HepG2 (cell line): ENCODE data around the gene CREG2. TPM values are rescaled to one million over a fixed set of nuclear protein-coding genes. Genes with fewer than 3 reads are reported as not detected.

Experiments
- ASH2L ChIP-seq: fragments of 300-600, 200-600 bp; sonication (generic); IDR thresholded peaks from 2 replicates; pipeline ENCODE4 v1.7.0; 2017; ENCODE audit warnings: low read depth, mild to moderate bottlenecking, moderate library complexity, mixed read lengths, low read length; ENCODE audit not compliant: insufficient read length
- ATM ChIP-seq: fragments of 450-650 bp; IDR thresholded peaks from 2 replicates; pipeline ENCODE4 v1.7.1; 2017; ENCODE audit warnings: mild to moderate bottlenecking, borderline replicate concordance
- CBX5 ChIP-seq: sonication (generic); formaldehyde crosslinking; IDR thresholded peaks from 2 replicates; pipeline ENCODE4 v1.4.0; 2020; ENCODE audit warnings: missing genetic modification reagents, borderline replicate concordance
- CEBPB ChIP-seq: IDR thresholded peaks from 2 replicates; pipeline ENCODE4 v1.6.1; 2011; ENCODE audit warnings: low read depth, low read length, improper control_type of control experiment, borderline replicate concordance
- DPF2 ChIP-seq: sonication (generic); formaldehyde crosslinking; IDR thresholded peaks from 2 replicates; pipeline ENCODE4 v1.4.0; 2020; ENCODE audit warnings: mild to moderate bottlenecking, low read depth, missing genetic modification reagents, borderline replicate concordance
- ESRRA ChIP-seq: sonication (generic); formaldehyde crosslinking; IDR thresholded peaks from 2 replicates; pipeline ENCODE4 v1.5.1; 2020; ENCODE audit warnings: mild to moderate bottlenecking, low read depth, missing genetic modification reagents
- FOXK1 ChIP-seq: sonication (generic); formaldehyde crosslinking; IDR thresholded peaks from 2 replicates; pipeline ENCODE4 v1.4.0; 2020; ENCODE audit warnings: low read depth, missing genetic modification reagents, borderline replicate concordance
- HNRNPLL ChIP-seq: fragments of 200-400 bp; formaldehyde crosslinking; IDR thresholded peaks from 2 replicates; pipeline ENCODE4 v1.6.1; 2017; ENCODE audit warnings: mild to moderate bottlenecking, low read depth, low read length; ENCODE audit not compliant: poor library complexity, severe bottlenecking
- KDM3A ChIP-seq: IDR thresholded peaks from 2 replicates; pipeline ENCODE4 v1.6.1; 2018; ENCODE audit warnings: low read depth, missing compliant biosample characterization
- MBNL3 ChIP-seq: fragments of 250-450 bp; sonication (Bioruptor Pico); conservative IDR thresholded peaks from 2 replicates; pipeline ENCODE4 v1.8.0; 2022; ENCODE audit warnings: mild to moderate bottlenecking, inconsistent platforms
- MLLT10 ChIP-seq: sonication (generic); formaldehyde crosslinking; IDR thresholded peaks from 2 replicates; pipeline ENCODE4 v1.4.0; 2020; ENCODE audit warnings: missing genetic modification reagents
- ONECUT2 ChIP-seq: sonication (generic); formaldehyde crosslinking; IDR thresholded peaks from 2 replicates; pipeline ENCODE4 v1.4.0; 2020; ENCODE audit warnings: missing genetic modification reagents
- RCOR2 ChIP-seq: IDR thresholded peaks from 2 replicates; pipeline ENCODE4 v1.6.1; 2016; ENCODE audit warnings: missing biosample characterization, missing genetic modification reagents
- STAT5B ChIP-seq: sonication (generic); formaldehyde crosslinking; IDR thresholded peaks from 2 replicates; pipeline ENCODE4 v1.4.0; 2020; ENCODE audit warnings: missing genetic modification reagents
- TAF1 ChIP-seq: sonication (generic); formaldehyde crosslinking; IDR thresholded peaks from 2 replicates; pipeline ENCODE4 v1.4.0; 2020; ENCODE audit warnings: missing genetic modification reagents
- TBX2 ChIP-seq: sonication (generic); formaldehyde crosslinking; IDR thresholded peaks from 2 replicates; pipeline ENCODE4 v1.5.0; 2020; ENCODE audit warnings: missing genetic modification reagents, mild to moderate bottlenecking, borderline replicate concordance
- TIGD3 ChIP-seq: sonication (generic); formaldehyde crosslinking; IDR thresholded peaks from 2 replicates; pipeline ENCODE4 v1.5.1; 2020; ENCODE audit warnings: mild to moderate bottlenecking, missing genetic modification reagents, borderline replicate concordance
- TOPORS ChIP-seq: sonication (generic); formaldehyde crosslinking; IDR thresholded peaks from 2 replicates; pipeline ENCODE4 v1.8.0; 2023; ENCODE audit warnings: mild to moderate bottlenecking, missing genetic modification reagents
- ZFAT ChIP-seq: sonication (generic); formaldehyde crosslinking; conservative IDR thresholded peaks from 2 replicates; pipeline ENCODE4 v1.8.1; 2023; ENCODE audit warnings: missing genetic modification reagents, inconsistent platforms
- ZIK1 ChIP-seq: sonication (generic); formaldehyde crosslinking; IDR thresholded peaks from 2 replicates; pipeline ENCODE4 v1.5.0; 2020; ENCODE audit warnings: mild to moderate bottlenecking, low read depth, missing genetic modification reagents, borderline replicate concordance
- ZMAT5 ChIP-seq: sonication (generic); formaldehyde crosslinking; IDR thresholded peaks from 2 replicates; pipeline ENCODE4 v1.5.0; 2020; ENCODE audit warnings: mild to moderate bottlenecking, low read depth, missing genetic modification reagents, borderline replicate concordance
- ZNF12 ChIP-seq: sonication (generic); formaldehyde crosslinking; IDR thresholded peaks from 2 replicates; pipeline ENCODE4 v1.5.0; 2020; ENCODE audit warnings: missing genetic modification reagents
- ZNF235 ChIP-seq: sonication (generic); formaldehyde crosslinking; IDR thresholded peaks from 2 replicates; pipeline ENCODE4 v1.8.1; 2023; ENCODE audit warnings: mild to moderate bottlenecking, missing genetic modification reagents, borderline replicate concordance
- ZNF292 ChIP-seq: sonication (generic); formaldehyde crosslinking; IDR thresholded peaks from 2 replicates; pipeline ENCODE4 v1.8.1; 2022; ENCODE audit warnings: mild to moderate bottlenecking, low read depth, missing genetic modification reagents, borderline replicate concordance
- ZNF383 ChIP-seq: sonication (generic); formaldehyde crosslinking; IDR thresholded peaks from 2 replicates; pipeline ENCODE4 v1.4.0; 2020; ENCODE audit warnings: missing genetic modification reagents, mild to moderate bottlenecking, borderline replicate concordance
- ZNF710 ChIP-seq: sonication (generic); formaldehyde crosslinking; IDR thresholded peaks from 2 replicates; pipeline ENCODE4 v1.5.0; 2020; ENCODE audit warnings: mild to moderate bottlenecking, missing genetic modification reagents, borderline replicate concordance
- ZNF850 ChIP-seq: sonication (generic); formaldehyde crosslinking; conservative IDR thresholded peaks from 2 replicates; pipeline ENCODE4 v1.9.0; 2021; ENCODE audit warnings: mild to moderate bottlenecking, missing genetic modification reagents
- ZSCAN30 ChIP-seq: sonication (generic); formaldehyde crosslinking; IDR thresholded peaks from 2 replicates; pipeline ENCODE4 v1.5.0; 2020; ENCODE audit warnings: mild to moderate bottlenecking, missing genetic modification reagents
- polyA plus RNA-seq, 8 experiments: library from polyadenylated mRNA; depleted of rRNA in 3 of 8; stranded (reverse) in 7 of 8; unstranded in 1 of 8; fragments of >200 nt; fragmentation: Illumina TruSeq in 4 of 8; extraction: Trizol in 4 of 8; gene quantifications; 2 replicates each; pipeline versions ENCODE4 v1.2.1 to v1.2.3, GENCODE V29; 2011 to 2016; ENCODE audit warnings: low read depth in 4 of 8, missing spikeins in 1 of 8, mixed read lengths in 1 of 8; ENCODE audit not compliant: insufficient read depth in 1 of 8
- total RNA-seq, 5 experiments: library from RNA; depleted of rRNA; stranded (reverse); fragments of >200 nt; fragmentation: Illumina TruSeq; extraction: Trizol; gene quantifications; 2 replicates each; pipeline ENCODE4 v1.2.3, GENCODE V29; 2016; ENCODE audit warnings: low read depth in 1 of 5

Gene CREG2
- total and polyA plus RNA-seq, 2 of the 13 experiments (the other 11 are each of a cell fraction or from before 2014, with no cell fraction given), result 0.18 to 0.26 TPM

- TF ChIP-seq ZNF383 (CRISPR knock-in tag), result 0 out of 2 replicates have a peak, but pooled peaks have one; percentile 50
- TF ChIP-seq TIGD3, result no peak
- no peak for TF ChIP-seq ZFAT (CRISPR knock-in tag)
- TF ChIP-seq ZNF12 (CRISPR knock-in tag), result no peak; the same call in 1 of the 2 replicates
- TF ChIP-seq MBNL3 (CRISPR knock-in tag), result no peak
- no peak for TF ChIP-seq HNRNPLL
- peak; percentile 100 for TF ChIP-seq ZNF292 (CRISPR knock-in tag)
- peak; percentile 81 for TF ChIP-seq ASH2L
- no peak for TF ChIP-seq MLLT10 (CRISPR knock-in tag)
- no peak for TF ChIP-seq ZNF850
- no peak for TF ChIP-seq ZSCAN30
- no peak; the same call in 1 of the 2 replicates for TF ChIP-seq ZNF710
- peak; percentile 73 for TF ChIP-seq CBX5 (CRISPR knock-in tag)
- TF ChIP-seq FOXK1, result no peak
- TF ChIP-seq TOPORS (CRISPR knock-in tag), result 0 out of 2 replicates have a peak, but pooled peaks have one; percentile 48
- peak; percentile 40; the same call in 1 of the 2 replicates for TF ChIP-seq KDM3A (CRISPR knock-in tag)
- no peak for TF ChIP-seq CEBPB
- TF ChIP-seq ESRRA, result no peak
- no peak for TF ChIP-seq ONECUT2 (CRISPR knock-in tag)
- peak; percentile 73 for TF ChIP-seq TBX2 (CRISPR knock-in tag)
- no peak for TF ChIP-seq ATM
- peak; percentile 45; the same call in 1 of the 2 replicates for TF ChIP-seq TAF1 (CRISPR knock-in tag)
- TF ChIP-seq RCOR2 (CRISPR knock-in tag), result peak; percentile 46; the same call in 1 of the 2 replicates
- TF ChIP-seq ZNF235 (CRISPR knock-in tag), result no peak
- no peak for TF ChIP-seq ZMAT5 (CRISPR knock-in tag)
- no peak for TF ChIP-seq ZIK1
- no peak for TF ChIP-seq STAT5B
- TF ChIP-seq DPF2, result peak; percentile 56; the same call in 1 of the 2 replicates
Measured at GRCh38 chr2:101330253-101330933, 56.9 kb downstream of the CREG2 start (continued).
